Prostate gland (tissue), 2 donors: Measurements from ENCODE around the gene SLC25A17.

Experiments used
- CTCF ChIP-seq, 4 experiments: fragments of 200-600 bp in 2 of 4; fragments of 450-650 bp in 2 of 4; sonication (generic) in 2 of 4; IDR thresholded peaks; 1 replicate in 3 of 4; 2 replicates in 1 of 4; pipeline ENCODE4 v1.5.1; 2016 to 2019; ENCODE audit warnings: antibody characterized with exemption in 4 of 4, mild to moderate bottlenecking in 2 of 4, moderate library complexity in 2 of 4
- POLR2A ChIP-seq: fragments of 450-650 bp; IDR thresholded peaks from one replicate; pipeline ENCODE4 v1.6.1; 2016; ENCODE audit warnings: antibody characterized with exemption, mild to moderate bottlenecking

DNA sequence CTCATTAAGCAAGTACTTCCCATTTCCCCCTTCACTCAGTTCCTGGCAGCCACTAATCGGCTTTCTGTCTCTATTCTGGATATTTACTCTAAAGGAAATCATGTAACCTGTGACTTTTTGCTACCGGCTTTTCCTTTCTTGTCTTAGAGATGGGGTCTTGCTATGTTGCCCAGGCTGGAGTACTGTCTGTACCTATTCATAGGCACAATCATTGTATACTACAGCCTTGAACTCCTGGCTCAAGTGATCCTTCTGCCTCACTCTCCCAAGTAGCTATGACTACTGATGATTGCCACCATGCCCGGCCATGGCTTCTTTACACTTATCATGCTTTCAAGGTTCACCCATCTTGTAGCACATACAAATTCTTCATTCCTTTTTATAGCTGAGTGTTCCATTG lies 12.4 kb downstream of the SLC25A17 start:
- no peak for TF ChIP-seq CTCF (IDR thresholded peaks at IDR 0.05)
- TF ChIP-seq POLR2A, result no peak
